SK-N-SH treated with all-trans-retinoic acid at 6 μM for 48 hours (cell line): Measurements from ENCODE around the gene SHANK1.

ENCODE experiments used
- ATAC-seq: fragments of 200-7000 bp; cut with Tn5 transposase; 3 replicates; pipeline ENCODE4 v1.9.1; 2020; ENCODE audit warnings: mild to moderate bottlenecking, moderate library complexity
- ARNTL ChIP-seq: fragments of 450-650 bp; formaldehyde crosslinking; IDR thresholded peaks from 2 replicates; pipeline ENCODE4 v1.5.0; 2020; ENCODE audit warnings: low read depth, mild to moderate bottlenecking, moderate library complexity, borderline replicate concordance
- BACH2 ChIP-seq: fragments of 250-450 bp; sonication (Bioruptor Pico); IDR thresholded peaks from 2 replicates; pipeline ENCODE4 v1.9.0; 2021; ENCODE audit warnings: mild to moderate bottlenecking, borderline replicate concordance
- CREB5 ChIP-seq: fragments of 250-450 bp; sonication (Bioruptor Pico); IDR thresholded peaks from 2 replicates; pipeline ENCODE4 v1.5.1; 2020; ENCODE audit warnings: low read depth, mild to moderate bottlenecking, moderate library complexity
- ESRRG ChIP-seq: fragments of 250-450 bp; sonication (Bioruptor Pico); IDR thresholded peaks from 2 replicates; pipeline ENCODE4 v1.6.1; 2021; ENCODE audit warnings: mild to moderate bottlenecking
- GLIS3 ChIP-seq: fragments of 250-450 bp; sonication (Bioruptor Pico); IDR thresholded peaks from 2 replicates; pipeline ENCODE4 v1.5.0; 2020; ENCODE audit warnings: mild to moderate bottlenecking, moderate library complexity
- ISL1 ChIP-seq: fragments of 250-450 bp; sonication (Bioruptor Pico); IDR thresholded peaks from 2 replicates; pipeline ENCODE4 v2.1.2; 2022; ENCODE audit warnings: mild to moderate bottlenecking, moderate library complexity
- OSR1 ChIP-seq: fragments of 250-450 bp; sonication (Bioruptor Pico); IDR thresholded peaks from 2 replicates; pipeline ENCODE4 v1.8.0; 2022; ENCODE audit warnings: moderate library complexity, mild to moderate bottlenecking, inconsistent platforms
- PPARA ChIP-seq: fragments of 250-450 bp; sonication (Bioruptor Pico); IDR thresholded peaks from 2 replicates; pipeline ENCODE4 v1.5.0; 2020; ENCODE audit warnings: mild to moderate bottlenecking, borderline replicate concordance
- RARB ChIP-seq: fragments of 250-450 bp; sonication (Bioruptor Pico); IDR thresholded peaks from 2 replicates; pipeline ENCODE4 v1.8.0; 2021; ENCODE audit warnings: mild to moderate bottlenecking, moderate library complexity
- SNAI2 ChIP-seq: fragments of 250-450 bp; sonication (Bioruptor Pico); IDR thresholded peaks from 2 replicates; pipeline ENCODE4 v1.5.0; 2020; ENCODE audit warnings: mild to moderate bottlenecking, moderate library complexity
- TCF4 ChIP-seq: fragments of 250-450 bp; sonication (Bioruptor Pico); IDR thresholded peaks from 2 replicates; pipeline ENCODE4 v1.8.0; 2021; ENCODE audit warnings: mild to moderate bottlenecking, moderate library complexity, borderline replicate concordance
- TOX ChIP-seq: fragments of 250-450 bp; sonication (Bioruptor Pico); IDR thresholded peaks from 2 replicates; pipeline ENCODE4 v1.8.0; 2021; ENCODE audit warnings: mild to moderate bottlenecking, moderate library complexity, borderline replicate concordance
- TSHZ2 ChIP-seq: fragments of 250-450 bp; sonication (Bioruptor Pico); IDR thresholded peaks from 2 replicates; pipeline ENCODE4 v1.5.0; 2020; ENCODE audit warnings: mild to moderate bottlenecking, moderate library complexity
- ZC3H10 ChIP-seq: fragments of 250-450 bp; sonication (Bioruptor Pico); IDR thresholded peaks from 2 replicates; pipeline ENCODE4 v1.5.1; 2021; ENCODE audit warnings: mild to moderate bottlenecking, moderate library complexity
- ZFP3 ChIP-seq: fragments of 250-450 bp; sonication (Bioruptor Pico); IDR thresholded peaks from 2 replicates; pipeline ENCODE4 v1.5.0; 2020; ENCODE audit warnings: mild to moderate bottlenecking, moderate library complexity
- ZFP30 ChIP-seq: fragments of 450-650 bp; formaldehyde crosslinking; IDR thresholded peaks from 2 replicates; pipeline ENCODE4 v1.5.0; 2022; ENCODE audit warnings: mild to moderate bottlenecking, moderate library complexity
- ZNF565 ChIP-seq: fragments of 450-650 bp; formaldehyde crosslinking; conservative IDR thresholded peaks from 2 replicates; pipeline ENCODE4 v1.5.0; 2020; ENCODE audit warnings: low read depth, mild to moderate bottlenecking, moderate library complexity
- ZNF70 ChIP-seq: fragments of 450-650 bp; formaldehyde crosslinking; IDR thresholded peaks from 2 replicates; pipeline ENCODE4 v1.5.0; 2020; ENCODE audit warnings: mild to moderate bottlenecking, moderate library complexity
- TF ChIP-seq, protein P1 (sequence below): fragments of 250-450 bp; sonication (Bioruptor Pico); IDR thresholded peaks from 2 replicates; pipeline ENCODE4 v1.8.0; 2020; ENCODE audit warnings: mild to moderate bottlenecking, moderate library complexity, borderline replicate concordance
- TF ChIP-seq, protein P2 (sequence below): fragments of 250-450 bp; sonication (Bioruptor Pico); IDR thresholded peaks from 2 replicates; pipeline ENCODE4 v1.5.1; 2021; ENCODE audit warnings: mild to moderate bottlenecking, moderate library complexity

Gene SHANK1

GRCh38 chr19:50676625-50677197 is 42.9 kb downstream of the SHANK1 start:
- TF ChIP-seq, protein P1, sequence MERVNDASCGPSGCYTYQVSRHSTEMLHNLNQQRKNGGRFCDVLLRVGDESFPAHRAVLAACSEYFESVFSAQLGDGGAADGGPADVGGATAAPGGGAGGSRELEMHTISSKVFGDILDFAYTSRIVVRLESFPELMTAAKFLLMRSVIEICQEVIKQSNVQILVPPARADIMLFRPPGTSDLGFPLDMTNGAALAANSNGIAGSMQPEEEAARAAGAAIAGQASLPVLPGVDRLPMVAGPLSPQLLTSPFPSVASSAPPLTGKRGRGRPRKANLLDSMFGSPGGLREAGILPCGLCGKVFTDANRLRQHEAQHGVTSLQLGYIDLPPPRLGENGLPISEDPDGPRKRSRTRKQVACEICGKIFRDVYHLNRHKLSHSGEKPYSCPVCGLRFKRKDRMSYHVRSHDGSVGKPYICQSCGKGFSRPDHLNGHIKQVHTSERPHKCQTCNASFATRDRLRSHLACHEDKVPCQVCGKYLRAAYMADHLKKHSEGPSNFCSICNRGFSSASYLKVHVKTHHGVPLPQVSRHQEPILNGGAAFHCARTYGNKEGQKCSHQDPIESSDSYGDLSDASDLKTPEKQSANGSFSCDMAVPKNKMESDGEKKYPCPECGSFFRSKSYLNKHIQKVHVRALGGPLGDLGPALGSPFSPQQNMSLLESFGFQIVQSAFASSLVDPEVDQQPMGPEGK (CRISPR knock-in tag), result no peak
- TF ChIP-seq TSHZ2 (CRISPR knock-in tag), result no peak
- no peak for TF ChIP-seq ZFP30
- no peak for TF ChIP-seq CREB5 (CRISPR knock-in tag)
- no peak for TF ChIP-seq SNAI2 (CRISPR knock-in tag)

GRCh38 chr19:50673118-50673517 is 46.5 kb downstream of the SHANK1 start:
- no peak for TF ChIP-seq TSHZ2 (CRISPR knock-in tag)
- ATAC-seq, result no peak

More at GRCh38 chr19:50676625-50677197, 42.9 kb downstream of the SHANK1 start:
- no peak for ATAC-seq

DNA sequence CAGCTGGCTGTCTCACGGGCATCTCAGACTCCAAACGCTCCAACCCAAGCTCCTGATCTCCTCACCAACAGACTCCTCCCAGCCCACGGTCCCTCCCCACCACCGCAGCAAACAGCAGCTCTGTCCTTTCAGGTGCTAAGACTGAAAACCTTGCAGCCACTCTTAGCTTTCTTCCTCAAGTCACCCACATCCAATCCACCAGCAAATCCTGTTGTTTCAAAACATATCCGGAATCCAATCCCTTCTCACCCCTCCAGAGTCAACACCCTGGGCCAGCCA is 49.6 kb downstream of the SHANK1 start:
- ATAC-seq, result no peak
- TF ChIP-seq, protein P2, sequence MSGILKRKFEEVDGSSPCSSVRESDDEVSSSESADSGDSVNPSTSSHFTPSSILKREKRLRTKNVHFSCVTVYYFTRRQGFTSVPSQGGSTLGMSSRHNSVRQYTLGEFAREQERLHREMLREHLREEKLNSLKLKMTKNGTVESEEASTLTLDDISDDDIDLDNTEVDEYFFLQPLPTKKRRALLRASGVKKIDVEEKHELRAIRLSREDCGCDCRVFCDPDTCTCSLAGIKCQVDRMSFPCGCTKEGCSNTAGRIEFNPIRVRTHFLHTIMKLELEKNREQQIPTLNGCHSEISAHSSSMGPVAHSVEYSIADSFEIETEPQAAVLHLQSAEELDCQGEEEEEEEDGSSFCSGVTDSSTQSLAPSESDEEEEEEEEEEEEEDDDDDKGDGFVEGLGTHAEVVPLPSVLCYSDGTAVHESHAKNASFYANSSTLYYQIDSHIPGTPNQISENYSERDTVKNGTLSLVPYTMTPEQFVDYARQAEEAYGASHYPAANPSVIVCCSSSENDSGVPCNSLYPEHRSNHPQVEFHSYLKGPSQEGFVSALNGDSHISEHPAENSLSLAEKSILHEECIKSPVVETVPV (CRISPR knock-in tag), result no peak
- no peak for TF ChIP-seq OSR1 (CRISPR knock-in tag)
- no peak for TF ChIP-seq ESRRG (CRISPR knock-in tag)
- no peak for TF ChIP-seq PPARA
- no peak for TF ChIP-seq ZC3H10
- TF ChIP-seq TCF4 (CRISPR knock-in tag), result no peak
- TF ChIP-seq SNAI2 (CRISPR knock-in tag), result no peak
- TF ChIP-seq BACH2 (CRISPR knock-in tag), result no peak
- TF ChIP-seq ZFP3 (CRISPR knock-in tag), result no peak

DNA sequence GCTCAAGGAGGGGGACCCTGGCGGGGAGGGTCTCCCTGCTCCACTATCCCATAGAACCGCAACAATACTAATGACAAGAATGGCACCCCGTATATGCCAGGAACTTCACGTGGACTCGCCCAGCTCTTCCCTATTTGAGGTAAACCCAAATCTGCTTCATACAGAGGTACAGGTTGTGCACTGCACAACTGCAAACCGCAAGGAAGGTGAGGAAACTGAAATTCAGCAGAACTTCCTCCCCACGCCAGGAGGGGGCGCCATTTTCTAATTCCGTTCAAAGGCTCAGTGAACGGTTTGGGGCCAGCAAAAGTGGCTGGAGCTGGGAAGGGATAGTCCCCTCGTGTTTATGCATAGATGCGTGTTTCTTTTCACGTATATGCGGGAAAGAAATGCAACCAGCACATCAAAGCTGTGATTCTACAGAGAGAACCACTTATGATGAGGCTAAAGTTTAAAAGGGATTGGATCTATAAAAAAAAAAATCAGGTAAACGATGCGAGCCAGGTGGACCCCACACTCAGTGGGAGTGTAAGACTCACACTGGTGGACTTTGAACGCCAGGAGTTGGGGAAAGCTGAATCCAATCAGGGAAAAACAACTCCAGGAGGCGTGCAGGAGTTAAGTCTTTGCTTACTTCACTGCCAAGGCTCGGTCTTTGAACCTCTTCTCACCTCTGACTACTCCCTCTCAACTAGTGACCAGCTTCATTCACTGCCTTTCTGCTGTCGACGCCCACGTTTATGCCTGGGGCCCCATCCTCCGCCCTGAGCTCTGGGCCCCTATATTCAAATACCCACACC is 50.1 kb downstream of the SHANK1 start:
- no peak for TF ChIP-seq ZC3H10
- no peak for TF ChIP-seq GLIS3 (CRISPR knock-in tag)
- no peak for TF ChIP-seq ISL1 (CRISPR knock-in tag)
- no peak for TF ChIP-seq PPARA
- TF ChIP-seq ESRRG (CRISPR knock-in tag), result no peak
- no peak for TF ChIP-seq ZNF70 (CRISPR knock-in tag)
- TF ChIP-seq ZNF565, result no peak
- no peak for TF ChIP-seq ARNTL (CRISPR knock-in tag)
- no peak for TF ChIP-seq ZFP3 (CRISPR knock-in tag)
- TF ChIP-seq RARB (CRISPR knock-in tag), result no peak
- TF ChIP-seq TOX (CRISPR knock-in tag), result no peak
- no peak for TF ChIP-seq TSHZ2 (CRISPR knock-in tag)
- ATAC-seq, result peak; percentile 55; the same call in 2 of the 3 replicates
